ENCODE data around the gene R3HDM4.

R3HDM4 gene

GRCh38 chr19:943551-944170 is 30.6 kb upstream of the R3HDM4 start:
- no peaks in the 10 kb centered on the region for H3K27me3 ChIP-seq (ENCODE audit: insufficient read depth, poor library complexity, severe bottlenecking)
- no peak overlapping the region for H3K27ac ChIP-seq (replicated peaks)
- no peak overlapping the region for H3K4me3 ChIP-seq (replicated peaks; ENCODE audit: insufficient read depth, low read length)
- TF ChIP-seq GABPA (IDR thresholded peaks at IDR 0.05; ENCODE audit: low read depth) (no peak), REST (IDR thresholded peaks at IDR 0.05; ENCODE audit: insufficient replicate concordance, low read depth) (no peak), SPI1 (IDR thresholded peaks at IDR 0.05; ENCODE audit: borderline replicate concordance, low read depth) (no peak), POLR2AphosphoS5 (IDR thresholded peaks at IDR 0.05; ENCODE audit: low read depth) (no peak), CTCF (IDR thresholded peaks at IDR 0.05; ENCODE audit: insufficient read depth, low read length) (no peak)
- no peak for DNase-seq (ENCODE audit: low read depth in 1 of 2, low spot score in 1 of 2)

- Histone ChIP-seq H3K27ac (replicated peaks) (no peak overlapping the region), H3K4me3 (replicated peaks; ENCODE audit: insufficient read depth, low read length) (no peak overlapping the region)
- TF ChIP-seq SPI1 (IDR thresholded peaks at IDR 0.05; ENCODE audit: borderline replicate concordance, low read depth) (no peak), CTCF (IDR thresholded peaks at IDR 0.05; ENCODE audit: insufficient read depth, low read length) (no peak), REST (IDR thresholded peaks at IDR 0.05; ENCODE audit: insufficient replicate concordance, low read depth) (no peak), POLR2AphosphoS5 (IDR thresholded peaks at IDR 0.05; ENCODE audit: low read depth) (no peak), GABPA (IDR thresholded peaks at IDR 0.05; ENCODE audit: low read depth) (no peak)
These were observed 29.2 kb upstream of the R3HDM4 start for GRCh38 chr19:942133-942645.

GRCh38 chr19:941292-942132 is 28.5 kb upstream of the R3HDM4 start:
- DNase-seq (ENCODE audit: low read depth in 1 of 2, low spot score in 1 of 2), result no peak
- H3K27me3 ChIP-seq (ENCODE audit: insufficient read depth, poor library complexity, severe bottlenecking), result no peaks in the 10 kb centered on the region
- no peak overlapping the region for H3K4me3 ChIP-seq (replicated peaks; ENCODE audit: insufficient read depth, low read length)
- no peak for TF ChIP-seq GABPA (IDR thresholded peaks at IDR 0.05; ENCODE audit: low read depth)
- TF ChIP-seq SPI1 (IDR thresholded peaks at IDR 0.05; ENCODE audit: borderline replicate concordance, low read depth), result no peak
- no peak for TF ChIP-seq REST (IDR thresholded peaks at IDR 0.05; ENCODE audit: insufficient replicate concordance, low read depth)
- no peak for TF ChIP-seq CTCF (IDR thresholded peaks at IDR 0.05; ENCODE audit: insufficient read depth, low read length)
- TF ChIP-seq POLR2AphosphoS5 (IDR thresholded peaks at IDR 0.05; ENCODE audit: low read depth), result no peak
- H3K27ac ChIP-seq (replicated peaks), result no peak overlapping the region

More at GRCh38 chr19:942133-942645, 29.2 kb upstream of the R3HDM4 start:
- no peak for DNase-seq (ENCODE audit: low read depth in 1 of 2, low spot score in 1 of 2)
- no peaks in the 10 kb centered on the region for H3K27me3 ChIP-seq (ENCODE audit: insufficient read depth, poor library complexity, severe bottlenecking)

All from HL-60 (cell line).